NCI-H146 treated with DMSO at 0.1 percent for 48 hours (cell line): Measurements from ENCODE around the gene SMARCD1.

Source experiments
- DNase-seq: peaks from one replicate; lab custom pipeline; 2025; ENCODE audit not compliant: unreplicated experiment; lab: John Stamatoyannopoulos, UW

Gene SMARCD1

GRCh38 chr12:50084775-50085614 lies at the start of gene SMARCD1:
TSS of gene SMARCD1 (plus strand) at chr12:50085342. CDS start at chr12:50085370, 28 bp downstream.
- peak; percentile 94 for DNase-seq

GRCh38 chr12:50038336-50038735 lies 46.8 kb upstream of the SMARCD1 start:
- no peak for DNase-seq

- peak; percentile 56 for DNase-seq
These were observed 45.8 kb upstream of the SMARCD1 start for GRCh38 chr12:50039151-50039835.

GRCh38 chr12:50040657-50041056 lies 44.5 kb upstream of the SMARCD1 start:
- DNase-seq, result no peak

GRCh38 chr12:50041062-50041860 lies 43.9 kb upstream of the SMARCD1 start:
- no peak for DNase-seq

GRCh38 chr12:50041962-50042361 lies 43.2 kb upstream of the SMARCD1 start:
- no peak for DNase-seq

GRCh38 chr12:50042693-50043092 lies 42.4 kb upstream of the SMARCD1 start:
- DNase-seq, result no peak

- DNase-seq, result no peak
These were observed 41.8 kb upstream of the SMARCD1 start for GRCh38 chr12:50043308-50043707.

GRCh38 chr12:50043854-50044253 lies 41.3 kb upstream of the SMARCD1 start:
- DNase-seq, result no peak

- DNase-seq, result no peak
These were observed 37.4 kb upstream of the SMARCD1 start for GRCh38 chr12:50047693-50048250.

GRCh38 chr12:50049254-50050118 lies 35.7 kb upstream of the SMARCD1 start:
- DNase-seq, result peak; percentile 19

GRCh38 chr12:50050119-50050385 lies 35.1 kb upstream of the SMARCD1 start:
- DNase-seq, result no peak

- DNase-seq, result no peak
These were observed 34.6 kb upstream of the SMARCD1 start for GRCh38 chr12:50050410-50051098.

- DNase-seq, result no peak
These were observed 33.9 kb upstream of the SMARCD1 start for GRCh38 chr12:50051101-50051806.

- no peak for DNase-seq
These were observed 32.6 kb upstream of the SMARCD1 start for GRCh38 chr12:50052544-50052943.

- no peak for DNase-seq
These were observed 32.2 kb upstream of the SMARCD1 start for GRCh38 chr12:50052964-50053363.

- no peak for DNase-seq
These were observed 31.6 kb upstream of the SMARCD1 start for GRCh38 chr12:50053583-50053982.

- DNase-seq, result peak; percentile 59
These were observed 29.1 kb upstream of the SMARCD1 start for GRCh38 chr12:50055831-50056638.

- no peak for DNase-seq
These were observed 28.5 kb upstream of the SMARCD1 start for GRCh38 chr12:50056639-50056976.
